Breast epithelium (tissue), 3 donors: ENCODE measurements around the gene FAM3D.

Experiments
- CTCF ChIP-seq, 3 donors: fragments of 450-650 bp; IDR thresholded peaks; one replicate each; pipeline ENCODE4 v1.5.1; 2016 to 2017; ENCODE audit warnings: antibody characterized with exemption in 3 of 3, mild to moderate bottlenecking in 3 of 3, moderate library complexity in 3 of 3
- POLR2A ChIP-seq: fragments of 450-650 bp; IDR thresholded peaks from one replicate; pipeline ENCODE4 v1.6.1; 2016; ENCODE audit warnings: antibody characterized with exemption, mild to moderate bottlenecking, moderate library complexity

GRCh38 chr3:58667229-58667628 lies 655 bp upstream of the FAM3D start:
- TF ChIP-seq CTCF (IDR thresholded peaks at IDR 0.05) (no peak), POLR2A (no peak)
